A673 (cell line): ENCODE measurements around the gene LRRC25. TPM values are rescaled to one million over a fixed set of nuclear protein-coding genes. Genes with fewer than 3 reads are reported as not detected.
A peak's percentile ranks its signal among the peaks of the same experiment; 100 is the strongest.

ENCODE experiments used
- BruUV-seq: library from RNA; stranded (reverse); fragments of 400-500 nt; replicated peaks from 2 replicates; lab custom pipeline; 2021; lab: Mats Ljungman, UMichigan
- CTCF ChIA-PET: fragments of 300-600 bp; sonication (Branson Sonifier 250); formaldehyde crosslinking; loops from one replicate; lab custom pipeline; 2022; ENCODE audit warnings: antibody characterized with exemption; lab: Charles Lee
- POLR2A ChIA-PET: fragments of 300-600 bp; sonication (Branson Sonifier 250); formaldehyde crosslinking; loops from one replicate; lab custom pipeline; 2022; ENCODE audit warnings: antibody characterized with exemption; ENCODE audit not compliant: low non-redundant PET; lab: Charles Lee
- DNase-seq: peaks from one replicate; pipeline ENCODE4 v3.0.0-alpha.2; 2015; ENCODE audit warnings: low spot score
- H3K27ac ChIP-seq: fragments of 200-600 bp; sonication (generic); 2 replicates; pipeline ENCODE4 v1.5.1; 2016; ENCODE audit warnings: mixed run types, low read depth, mild to moderate bottlenecking, mixed read lengths, antibody characterized with exemption, low read length; ENCODE audit not compliant: poor library complexity, severe bottlenecking
- H3K27me3 ChIP-seq: fragments of 200-600 bp; sonication (generic); replicated peaks from 2 replicates; pipeline ENCODE4 v1.6.1; 2017; ENCODE audit warnings: mixed run types, low read depth, mild to moderate bottlenecking, mixed read lengths, antibody characterized with exemption, low read length; ENCODE audit not compliant: insufficient read depth, poor library complexity
- H3K36me3 ChIP-seq: fragments of 200-600 bp; sonication (generic); 2 replicates; pipeline ENCODE4 v1.6.1; 2016; ENCODE audit warnings: mixed run types, mild to moderate bottlenecking, mixed read lengths, antibody characterized with exemption, low read length; ENCODE audit not compliant: insufficient read depth, poor library complexity, severe bottlenecking
- H3K4me1 ChIP-seq: fragments of 200-600 bp; sonication (generic); 2 replicates; pipeline ENCODE4 v1.6.1; 2017; ENCODE audit warnings: mixed run types, mild to moderate bottlenecking, mixed read lengths, antibody characterized with exemption, low read length; ENCODE audit not compliant: insufficient read depth, poor library complexity, severe bottlenecking
- H3K4me3 ChIP-seq: fragments of 200-600 bp; sonication (generic); 2 replicates; pipeline ENCODE4 v1.5.1; 2016; ENCODE audit warnings: low read depth, mixed run types, mild to moderate bottlenecking, mixed read lengths, low read length; ENCODE audit not compliant: poor library complexity, severe bottlenecking
- H3K9me3 ChIP-seq: fragments of 200-600 bp; sonication (generic); 2 replicates; pipeline ENCODE4 v1.6.1; 2016; ENCODE audit warnings: mixed run types, low read depth, mild to moderate bottlenecking, mixed read lengths, antibody characterized with exemption, low read length; ENCODE audit not compliant: poor library complexity, severe bottlenecking
- CTCF ChIP-seq: fragments of 300-800, 200-600 bp; sonication (generic); conservative IDR thresholded peaks from 2 replicates; pipeline ENCODE4 v1.5.1; 2017; ENCODE audit warnings: low read depth, mild to moderate bottlenecking, antibody characterized with exemption, low read length, moderate library complexity, mixed read lengths
- EZH2 ChIP-seq: fragments of 200-600 bp; sonication (generic); IDR thresholded peaks from 2 replicates; pipeline ENCODE4 v1.6.1; 2017; ENCODE audit warnings: borderline replicate concordance, low read depth, mild to moderate bottlenecking, mixed read lengths, antibody characterized with exemption, low read length; ENCODE audit not compliant: poor library complexity, severe bottlenecking
- intact Hi-C: fragments of 100-400 bp; cut with micrococcal nuclease; formaldehyde crosslinking; loops from one replicate; pipeline ENCODE4 v1.10.0; 2022; ENCODE audit not compliant: unreplicated experiment
- total RNA-seq: library from RNA; stranded (reverse); gene quantifications from 2 replicates; pipeline ENCODE4 v1.2.3, GENCODE V29; 2021

Gene LRRC25
- total RNA-seq, 1 experiment from 2014 or later: not detected

DNA sequence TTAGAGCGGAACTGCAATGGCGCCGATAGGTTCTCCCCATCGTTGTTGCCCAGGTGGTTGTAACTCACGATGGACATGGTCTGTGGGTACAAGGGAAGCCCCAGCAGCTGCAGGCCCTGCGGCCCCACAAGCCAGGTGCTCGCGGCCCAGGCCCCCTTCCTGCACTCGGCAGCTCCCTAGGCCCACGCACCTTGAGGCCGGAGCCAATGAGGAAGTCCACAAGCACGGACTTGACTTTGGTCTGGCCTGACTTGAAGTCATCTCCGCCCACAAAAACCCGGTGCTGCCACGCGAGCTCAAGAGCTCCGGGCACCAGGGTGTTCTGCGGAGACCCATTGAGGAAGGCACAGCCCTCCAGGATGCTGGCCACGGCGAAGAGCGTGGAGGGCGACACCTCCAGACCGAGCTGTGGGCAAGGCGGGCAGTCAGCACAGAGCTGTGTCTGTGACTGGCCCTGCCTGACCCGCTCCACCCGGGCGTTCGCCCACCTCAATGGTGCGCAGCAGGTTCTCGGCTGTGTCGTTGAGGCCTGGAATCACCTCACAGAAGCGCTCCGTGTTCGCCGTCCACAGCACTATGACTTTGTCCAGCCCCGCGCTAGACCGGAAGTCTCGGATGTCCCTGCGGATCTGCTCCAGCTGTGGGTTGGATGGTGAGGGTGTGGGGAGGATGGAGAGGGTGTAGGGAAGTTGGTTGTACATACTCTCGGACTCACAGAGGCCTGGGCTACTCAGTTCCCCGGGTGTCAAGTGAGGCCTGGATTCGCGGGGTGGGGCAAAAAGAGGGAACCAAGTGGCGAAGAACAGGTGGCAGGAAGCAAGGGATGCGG is 38.6 kb upstream of the LRRC25 start:
- no TSS peak for BruUV-seq
- CTCF ChIA-PET: interaction anchor here (0.8 kb wide), 1 partner anchor 157 kb away, joined by 3 read pairs; no protein-coding TSS in a partner anchor
- POLR2A ChIA-PET: interaction anchor here (0.6 to 0.7 kb wide), 3 partner anchors 143 to 1097 kb away, joined by 4 to 9 read pairs (median 6); no protein-coding TSS in a partner anchor

GRCh38 chr19:18435178-18435841 is 37.9 kb upstream of the LRRC25 start:
- CTCF ChIA-PET: interaction anchor here (0.8 kb wide), 1 partner anchor 156 kb away, joined by 3 read pairs; no protein-coding TSS in a partner anchor

More for the DNA sequence above, 38.6 kb upstream of the LRRC25 start:
- Histone ChIP-seq H3K36me3 (peaks cover 30% of the 10 kb centered on the region), H3K9me3 (no peaks in the 10 kb centered on the region), H3K27me3 (no peaks in the 10 kb centered on the region), H3K27ac (peak overlapping the region; percentile 50), H3K4me1 (peaks cover 63% of the 10 kb centered on the region), H3K4me3 (peak overlapping the region; percentile 66)
- no peak for DNase-seq
- TF ChIP-seq EZH2: no peak
- no peak for TF ChIP-seq CTCF
- intact Hi-C loops: no loop called here

More at GRCh38 chr19:18435178-18435841, 37.9 kb upstream of the LRRC25 start:
- H3K4me3 ChIP-seq: no peak overlapping the region
- peaks cover 35% of the 10 kb centered on the region for H3K36me3 ChIP-seq
- TF ChIP-seq EZH2 (no peak), CTCF (no peak)
- H3K27ac ChIP-seq: peak overlapping the region; percentile 50
- peak; percentile 54 for DNase-seq
- no peaks in the 10 kb centered on the region for H3K27me3 ChIP-seq
- H3K9me3 ChIP-seq: no peaks in the 10 kb centered on the region
- peaks cover 71% of the 10 kb centered on the region for H3K4me1 ChIP-seq
- intact Hi-C loops: no loop called here
- BruUV-seq: TSS peak; percentile 78
- POLR2A ChIA-PET: interaction anchor here (0.6 kb wide), 1 partner anchor 142 kb away, joined by 6 read pairs; no protein-coding TSS in a partner anchor
